NCI-H345 treated with DMSO at 0.1 percent for 48 hours (cell line): ENCODE data around the gene DOCK9.

Experiments used
- DNase-seq: peaks from one replicate; lab custom pipeline; 2025; ENCODE audit not compliant: unreplicated experiment; lab: John Stamatoyannopoulos, UW

The DOCK9 gene

DNA sequence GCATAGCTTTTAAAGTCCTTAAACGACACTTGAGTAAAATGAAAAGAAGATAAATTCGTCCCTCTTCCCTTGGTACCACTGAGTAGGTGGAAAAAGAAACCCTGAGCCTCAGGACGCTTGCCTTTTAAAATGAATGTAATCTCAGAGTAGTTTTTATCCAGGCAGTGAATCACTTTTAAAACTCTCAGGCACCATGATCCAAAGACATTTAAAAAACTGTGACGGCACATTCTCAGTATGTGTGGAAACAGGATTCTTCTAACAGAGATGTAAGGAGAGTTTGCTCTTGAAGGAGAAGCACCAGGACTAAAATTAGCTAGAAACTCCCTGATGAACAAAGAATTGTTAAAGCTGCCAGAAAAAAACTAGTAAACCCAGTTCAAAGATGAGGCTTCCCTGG is 119.7 kb downstream of the DOCK9 start:
- no peak for DNase-seq

GRCh38 chr13:98856983-98857382 is 120.9 kb downstream of the DOCK9 start:
- DNase-seq = no peak

GRCh38 chr13:98854448-98854847 is 123.4 kb downstream of the DOCK9 start:
- no peak for DNase-seq

GRCh38 chr13:98853771-98854221 is 124.1 kb downstream of the DOCK9 start:
- DNase-seq = no peak

GRCh38 chr13:98851276-98851675 is 126.6 kb downstream of the DOCK9 start:
- DNase-seq = no peak

GRCh38 chr13:98848746-98849145 is 129.1 kb downstream of the DOCK9 start:
- DNase-seq = no peak

- no peak for DNase-seq
These were observed 130.1 kb downstream of the DOCK9 start for GRCh38 chr13:98847780-98848179.

DNA sequence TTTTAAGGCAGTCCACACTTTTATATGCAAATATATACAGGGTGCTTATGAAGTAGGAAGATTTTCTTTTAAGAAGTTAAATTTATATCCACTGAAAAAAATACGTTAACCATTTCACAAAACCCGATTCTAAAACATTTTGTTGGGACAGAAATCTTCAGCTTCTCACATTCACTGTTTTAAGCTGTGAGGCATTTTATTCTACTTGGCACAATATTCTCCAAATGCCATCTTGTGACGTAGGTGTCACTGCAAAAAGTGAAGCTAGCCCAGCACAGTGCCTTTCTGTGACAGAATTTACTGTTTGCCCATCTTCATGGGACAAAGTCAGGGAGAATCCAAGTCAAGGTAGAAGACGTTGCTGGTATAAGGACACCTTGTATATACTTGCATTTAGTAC is 130.9 kb downstream of the DOCK9 start:
- no peak for DNase-seq

DNA sequence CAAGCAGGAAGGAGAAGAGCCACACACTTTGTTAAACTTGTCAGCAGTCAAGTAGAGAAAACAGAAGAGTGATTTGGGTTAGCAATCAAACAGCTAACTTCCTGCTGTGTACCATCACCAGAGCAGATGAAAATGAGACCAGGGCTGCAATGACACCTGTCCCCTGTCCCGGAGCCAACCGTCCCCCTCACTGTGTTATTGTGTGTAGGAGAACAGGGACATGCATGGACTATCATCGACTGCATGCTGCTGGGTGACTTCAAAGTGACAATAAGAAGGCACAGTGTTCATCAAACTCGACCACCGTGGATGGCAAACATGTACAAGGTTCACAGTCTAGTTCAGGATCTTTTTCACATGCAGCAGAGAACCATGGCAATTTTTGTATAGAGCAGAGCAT is 131.3 kb downstream of the DOCK9 start:
- DNase-seq = peak; percentile 25

DNA sequence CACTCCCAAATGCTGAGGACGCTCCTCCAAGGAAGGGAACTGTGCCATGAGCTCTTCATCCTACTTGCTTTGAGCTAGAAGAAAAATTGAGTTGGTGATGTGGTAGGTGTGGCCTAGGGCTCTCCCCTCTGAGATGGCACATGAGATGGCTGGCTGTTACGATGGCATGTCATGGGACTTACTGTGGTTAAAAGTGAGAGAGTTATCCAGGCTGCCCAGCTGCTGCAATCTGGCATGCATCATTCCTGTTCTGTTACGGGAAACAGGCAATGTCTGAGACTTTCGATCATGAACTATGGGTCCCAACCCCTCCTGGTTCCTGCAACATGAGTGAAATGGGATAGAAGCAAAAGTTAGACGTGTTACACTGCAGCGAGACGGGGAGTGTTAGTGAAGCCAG is 132.1 kb downstream of the DOCK9 start:
- DNase-seq = no peak

- DNase-seq = no peak
These were observed 133.8 kb downstream of the DOCK9 start for GRCh38 chr13:98844021-98844420.

- no peak for DNase-seq
These were observed 134.4 kb downstream of the DOCK9 start for GRCh38 chr13:98843482-98843877.

GRCh38 chr13:98842858-98843481 is 134.9 kb downstream of the DOCK9 start:
- DNase-seq = peak; percentile 61

- peak; percentile 83 for DNase-seq
These were observed 135.8 kb downstream of the DOCK9 start for GRCh38 chr13:98842070-98842469.

DNA sequence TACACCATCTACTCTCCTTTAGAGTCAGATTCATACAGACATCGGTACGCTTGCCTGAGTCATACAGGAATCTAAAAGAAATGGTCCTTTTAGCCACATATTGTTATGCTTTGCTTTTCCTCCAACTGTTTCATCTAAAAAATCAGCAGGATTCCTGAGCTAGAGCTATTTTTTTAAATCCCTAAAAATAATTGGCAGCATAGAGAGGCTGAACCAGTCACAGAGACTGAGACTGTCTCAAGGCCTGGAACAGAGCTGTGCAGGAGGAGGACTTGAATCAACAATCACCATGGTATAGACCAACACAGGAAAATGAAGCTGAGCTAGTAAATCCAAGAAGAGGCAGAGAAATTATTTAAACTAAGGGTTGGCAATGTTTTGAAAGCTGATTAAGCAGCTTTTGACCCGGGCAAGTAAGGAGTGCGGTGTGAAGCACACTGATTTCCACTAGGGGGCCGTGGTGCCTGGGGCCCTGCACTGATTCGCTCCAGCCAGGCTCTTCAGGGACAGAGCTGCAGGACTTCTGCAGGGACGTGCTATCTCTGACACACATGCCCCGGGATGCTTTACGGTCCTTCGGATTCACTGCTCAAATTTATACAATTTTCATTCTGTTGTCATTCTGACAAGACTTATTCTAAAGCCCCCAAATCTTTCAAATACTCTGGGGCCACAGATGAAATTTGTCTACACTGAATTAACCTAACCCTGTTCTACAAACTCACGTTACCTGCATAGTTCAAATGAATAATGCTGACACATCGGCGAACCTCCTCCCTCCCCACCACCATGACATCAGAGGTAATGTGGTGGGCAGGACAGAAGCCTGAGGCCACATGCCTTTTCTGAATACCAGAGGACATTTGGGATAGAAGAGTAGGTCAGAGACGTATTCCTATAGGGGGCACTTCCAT is 137.8 kb downstream of the DOCK9 start:
- DNase-seq = no peak

DNA sequence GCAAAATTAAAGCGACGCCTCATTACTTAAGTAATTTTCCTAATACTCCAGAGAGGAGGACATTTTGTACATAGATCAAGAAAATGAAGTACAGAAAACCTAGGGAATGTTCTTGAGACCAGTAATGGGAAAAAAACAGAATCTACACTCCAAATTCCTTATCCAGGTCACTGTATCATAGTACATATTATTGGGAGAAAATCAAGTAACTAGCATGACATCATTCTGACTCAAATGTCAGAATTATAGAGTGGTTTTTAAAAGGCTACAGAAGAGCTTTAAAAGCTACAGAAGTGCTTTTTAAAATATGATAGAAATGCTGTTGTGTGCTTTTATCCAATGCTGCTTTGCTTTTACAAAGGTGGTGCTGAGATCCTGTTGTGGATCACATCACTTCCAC is 139.1 kb downstream of the DOCK9 start:
- no peak for DNase-seq

GRCh38 chr13:98837896-98838295 is 140.0 kb downstream of the DOCK9 start:
- no peak for DNase-seq

DNA sequence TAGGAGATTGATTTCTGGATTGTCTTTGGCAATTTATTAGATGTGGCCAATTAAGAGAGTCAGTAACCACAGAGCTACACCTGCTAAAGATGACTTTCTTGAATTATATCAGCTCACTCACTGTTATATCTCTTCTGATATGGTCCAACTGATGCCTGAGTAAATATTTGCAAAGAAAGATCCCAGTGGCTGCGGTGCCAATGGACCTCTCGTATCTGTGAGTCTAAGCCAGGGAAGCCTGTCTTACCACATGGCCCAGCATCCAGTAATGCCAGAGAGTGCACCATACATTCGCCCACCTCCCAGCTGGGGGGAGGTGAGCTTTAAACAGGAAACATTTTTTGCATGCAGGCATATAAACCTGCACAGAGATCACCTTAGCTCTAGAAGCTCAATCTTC is 142.7 kb downstream of the DOCK9 start:
- DNase-seq = no peak

DNA sequence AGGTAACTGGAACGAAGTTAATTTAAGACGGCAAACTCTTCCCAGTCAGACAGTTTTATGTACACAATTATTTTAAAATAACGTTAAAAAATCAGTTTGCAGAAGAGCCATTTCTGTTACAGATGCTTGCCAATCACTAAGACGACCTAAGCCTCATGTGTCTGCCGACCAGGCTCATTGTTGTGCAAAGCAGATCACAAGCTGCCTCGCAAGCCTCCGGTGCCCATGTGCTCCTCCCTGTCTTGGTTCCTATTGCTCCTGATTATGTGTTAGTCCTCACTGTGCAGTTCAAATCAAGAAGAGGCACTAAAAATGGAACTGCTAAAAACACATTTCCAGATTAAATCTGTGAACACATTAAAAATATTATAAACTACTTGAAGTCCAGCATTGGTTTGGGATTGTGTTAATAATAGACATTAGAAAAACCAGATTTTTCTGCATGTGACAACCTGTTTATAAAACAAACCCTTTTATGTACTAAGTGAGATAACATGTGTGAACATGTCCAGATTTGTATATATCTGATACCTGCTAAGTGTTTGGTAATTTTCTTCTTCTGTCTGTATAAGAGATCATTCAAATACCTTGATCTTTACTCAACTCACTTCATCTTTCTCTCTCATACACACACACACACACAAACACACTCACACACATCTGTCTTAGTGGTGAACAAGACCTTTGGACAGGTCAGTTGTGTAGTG is 143.5 kb downstream of the DOCK9 start:
- DNase-seq = no peak

DNA sequence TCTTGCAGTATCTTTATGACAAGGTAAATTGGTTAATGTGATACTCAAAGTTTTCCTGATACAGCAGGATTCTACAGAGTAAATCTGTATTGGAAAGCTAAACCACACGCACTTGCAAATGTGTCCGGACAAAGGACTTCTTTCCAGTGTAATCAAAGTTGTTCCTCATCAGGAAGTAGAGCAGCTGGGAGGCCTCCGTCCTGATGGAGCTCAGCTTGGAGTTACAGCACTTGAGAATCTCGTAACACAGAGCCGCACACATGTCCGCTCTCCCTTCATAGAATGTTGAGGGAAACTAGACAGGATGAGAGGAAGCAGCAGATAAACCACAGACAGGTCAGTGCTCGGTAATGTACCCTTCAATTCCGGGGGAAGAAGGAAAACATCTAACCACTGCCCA is 146.6 kb downstream of the DOCK9 start:
- DNase-seq = no peak

GRCh38 chr13:98829541-98829940 is 148.3 kb downstream of the DOCK9 start:
- DNase-seq = no peak

- no peak for DNase-seq
These were observed 149.2 kb downstream of the DOCK9 start for GRCh38 chr13:98828614-98829013.
